Measurements from ENCODE around the gene PIM1.
A peak's percentile ranks its signal among the peaks of the same experiment; 100 is the strongest.
"Not testable (repeated sequence)": the region's sequence is repeated elsewhere in the genome, so short reads cannot be mapped to it uniquely, and the experiment has no call there.

The PIM1 gene

DNA sequence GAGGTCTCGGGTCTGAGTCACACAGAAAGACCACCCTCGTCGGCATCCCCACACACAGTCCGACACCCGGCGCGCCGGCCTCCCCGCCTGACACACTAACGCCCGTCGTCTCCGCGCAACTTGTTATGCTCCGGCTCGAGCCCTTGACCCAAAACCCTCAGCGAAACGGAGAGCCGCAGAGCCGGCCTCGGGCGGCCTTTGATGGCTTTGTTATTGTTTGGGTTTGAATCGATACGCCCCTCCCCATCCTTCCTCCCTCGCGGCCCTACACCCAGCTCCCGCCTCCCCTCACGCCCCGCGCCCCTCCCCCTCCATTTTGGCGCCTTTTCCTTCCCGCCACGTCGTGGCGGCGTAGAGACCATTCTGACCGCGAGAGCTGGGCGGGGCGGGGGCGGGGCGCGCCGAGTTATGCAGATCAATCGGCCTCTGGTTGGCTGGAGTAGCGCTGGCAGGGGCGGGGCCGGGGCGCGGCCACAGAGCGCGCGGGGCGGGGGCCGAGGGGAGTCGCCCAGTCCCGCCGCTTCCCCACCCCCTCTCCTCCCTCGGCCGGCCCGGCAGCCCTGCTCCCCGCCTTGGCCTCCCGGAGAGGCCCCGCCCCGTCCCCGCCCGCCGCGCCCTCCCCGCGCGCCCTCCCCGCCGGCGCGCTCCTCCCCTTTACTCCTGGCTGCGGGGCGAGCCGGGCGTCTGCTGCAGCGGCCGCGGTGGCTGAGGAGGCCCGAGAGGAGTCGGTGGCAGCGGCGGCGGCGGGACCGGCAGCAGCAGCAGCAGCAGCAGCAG lies at the start of gene PIM1:
TSS of gene PIM1 (plus strand) at position 657 of the 777 bp plus-strand sequence. CDS start 424 bp downstream, outside the sequence.
- peak; percentile 97 to 99 for DNase-seq (ENCODE audit: low read depth in 2 of 2)

DNA sequence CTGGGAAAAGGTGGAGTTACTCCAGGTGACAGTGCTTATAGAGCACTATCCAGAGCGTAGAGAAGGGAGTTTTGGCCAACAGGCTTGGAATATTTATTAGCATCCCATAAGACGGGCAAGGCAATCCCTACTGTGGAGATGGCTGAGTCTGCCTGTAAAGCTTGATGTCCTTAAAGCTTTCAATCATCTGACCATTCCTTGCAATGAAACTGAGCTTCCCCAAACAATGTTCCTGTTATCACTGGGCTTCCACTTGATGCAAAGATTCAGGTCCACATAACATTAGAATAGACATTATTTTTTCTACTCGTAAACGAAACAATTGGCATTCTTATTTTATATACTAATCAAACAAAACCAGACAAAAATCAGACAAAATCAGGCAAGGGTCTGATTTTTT lies 48.4 kb upstream of the PIM1 start:
- no peak for DNase-seq (ENCODE audit: low read depth in 2 of 2)

DNA sequence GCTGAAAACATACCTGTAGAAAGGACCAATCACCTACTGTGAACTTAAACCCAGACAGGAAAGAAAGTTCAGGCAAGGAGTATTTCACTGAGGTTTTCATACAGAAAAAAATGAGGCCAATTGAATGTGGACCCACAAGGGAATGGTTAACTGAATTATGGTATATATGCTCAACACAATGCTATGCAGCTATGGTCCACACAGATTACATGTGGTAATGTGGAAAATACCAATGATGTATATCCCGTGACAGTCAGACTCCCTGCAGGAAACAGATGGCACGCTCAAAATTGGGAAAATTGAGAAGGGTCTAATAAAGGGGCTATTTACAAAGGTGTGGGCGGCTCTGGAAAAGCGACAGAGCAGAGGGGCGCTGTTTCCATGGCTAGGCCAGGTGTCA lies 47.1 kb upstream of the PIM1 start:
- DNase-seq (ENCODE audit: low read depth in 2 of 2), result no peak

DNA sequence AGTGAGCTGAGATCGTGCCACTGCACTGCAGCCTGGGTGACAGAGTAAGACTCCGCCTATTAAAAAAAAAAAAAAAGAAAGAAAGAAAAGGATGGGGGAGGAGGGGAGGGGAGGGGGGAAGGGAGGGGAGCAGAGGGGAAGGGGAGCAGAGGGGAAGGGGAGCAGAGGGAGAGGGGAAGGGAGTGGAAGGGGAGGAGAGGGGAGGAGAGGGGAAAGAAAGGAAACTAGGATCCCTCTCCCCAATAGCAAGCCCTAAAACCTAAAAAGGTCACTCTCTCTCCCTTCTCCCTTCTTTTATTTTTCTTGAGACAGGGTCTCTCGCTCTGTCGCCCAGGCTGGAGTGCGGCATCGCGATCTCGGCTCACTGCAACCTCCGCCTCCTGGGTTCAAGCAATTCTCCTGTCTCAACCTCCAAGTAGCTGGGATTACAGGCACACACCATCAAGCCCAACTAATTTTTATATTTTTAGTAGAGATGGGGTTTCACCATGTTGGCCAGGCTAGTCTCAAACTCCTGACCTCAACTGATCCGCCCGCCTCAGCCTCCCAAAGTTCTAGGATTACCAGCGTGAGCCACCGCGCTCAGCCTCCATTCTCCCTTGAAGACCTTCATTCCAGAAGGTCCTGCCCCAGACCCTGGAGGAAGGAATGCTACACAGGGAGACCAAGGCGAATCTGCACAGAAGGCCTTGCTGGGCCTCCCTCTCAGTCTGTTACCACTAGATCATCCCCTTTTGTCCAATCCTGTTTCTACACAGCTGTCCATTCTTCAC lies 45.8 kb upstream of the PIM1 start:
- DNase-seq (ENCODE audit: low read depth in 2 of 2), result no peak

DNA sequence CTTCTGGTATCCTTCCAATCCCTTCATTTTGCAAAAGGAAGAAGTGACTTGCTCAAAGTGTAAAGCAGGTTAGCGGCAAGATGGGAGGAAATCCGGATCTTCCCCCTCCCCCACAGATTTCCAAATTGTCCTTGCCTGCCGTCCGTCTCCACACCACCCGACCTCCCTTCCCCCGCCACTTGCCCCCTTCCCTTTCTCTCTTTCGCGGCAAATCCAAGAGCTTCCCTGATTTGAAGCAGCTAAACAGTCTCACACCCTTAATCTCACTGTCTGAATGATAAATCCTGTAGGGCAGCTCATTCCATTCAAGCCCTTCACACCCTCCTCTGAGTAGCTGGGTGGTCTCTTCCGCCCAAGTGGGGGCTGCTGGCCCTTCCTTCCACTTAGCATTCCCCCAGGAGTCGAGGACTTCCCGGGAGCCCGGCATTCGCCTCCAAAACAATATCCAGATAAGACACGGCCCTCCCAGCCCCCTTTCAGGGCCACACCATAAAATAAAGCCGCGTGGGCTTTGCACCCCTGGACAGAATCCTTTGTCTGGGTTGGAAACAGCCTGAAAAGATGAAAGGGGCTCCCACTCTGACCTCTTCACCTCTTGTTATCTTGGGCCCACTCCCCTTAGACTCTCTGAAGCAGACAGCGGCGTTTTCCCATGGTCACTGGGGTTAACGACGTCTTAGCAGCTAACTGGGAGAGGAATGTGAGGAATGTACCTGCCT lies 44.0 kb upstream of the PIM1 start:
- no peak for DNase-seq (ENCODE audit: low read depth in 2 of 2)

DNA sequence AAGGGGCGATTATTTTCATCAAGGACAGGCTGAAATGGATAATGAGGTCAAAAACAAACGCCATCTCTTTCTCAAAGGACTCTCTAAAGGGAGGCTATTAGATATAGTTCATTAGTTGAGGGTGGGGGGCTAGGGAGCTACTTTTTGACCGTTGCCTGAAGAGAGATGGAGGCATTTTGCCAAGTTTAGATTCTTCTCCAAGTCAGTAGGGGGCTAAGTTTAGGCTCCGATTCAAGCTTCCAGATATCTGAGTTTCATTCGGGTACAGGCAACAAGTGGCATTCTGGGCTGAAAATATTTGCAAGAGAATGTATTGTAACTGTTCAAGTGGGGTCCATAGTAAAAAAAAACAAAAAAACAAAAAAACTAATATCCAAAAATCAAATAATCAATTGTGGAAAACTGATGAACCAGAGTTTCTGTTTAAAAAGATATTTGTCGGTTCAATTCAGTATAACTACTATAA lies 43.4 kb upstream of the PIM1 start:
- DNase-seq (ENCODE audit: low read depth in 2 of 2), result no peak

DNA sequence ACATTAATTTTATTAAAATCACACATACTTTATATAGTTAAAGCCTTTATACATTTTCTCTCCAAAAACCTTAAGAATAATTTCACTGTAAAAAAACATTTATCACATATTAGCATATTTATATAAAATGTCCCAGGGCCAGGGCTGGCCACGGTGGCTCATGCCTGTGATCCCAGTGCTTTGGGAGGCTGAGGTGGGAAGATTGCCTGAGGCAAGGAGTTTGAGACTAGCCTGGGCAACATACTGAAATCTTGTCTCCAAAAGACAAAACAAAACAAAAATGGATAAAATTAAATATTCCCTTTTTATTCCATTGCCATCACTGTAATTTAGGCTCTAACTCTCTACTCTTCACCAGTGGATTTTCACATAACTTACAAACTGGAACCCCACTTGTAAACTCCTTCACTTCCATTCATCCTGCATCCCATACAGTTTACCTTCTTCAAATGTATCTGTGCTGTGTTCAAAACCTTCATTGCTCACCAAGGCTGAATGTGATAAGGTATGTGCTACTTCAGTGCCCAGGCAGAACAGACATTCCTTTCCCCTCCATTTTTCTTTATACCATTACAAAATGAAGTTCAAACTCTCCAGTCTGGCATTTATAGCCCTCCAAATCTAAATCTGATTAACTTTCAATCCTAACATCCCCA lies 42.9 kb upstream of the PIM1 start:
- no peak for DNase-seq (ENCODE audit: low read depth in 2 of 2)

DNA sequence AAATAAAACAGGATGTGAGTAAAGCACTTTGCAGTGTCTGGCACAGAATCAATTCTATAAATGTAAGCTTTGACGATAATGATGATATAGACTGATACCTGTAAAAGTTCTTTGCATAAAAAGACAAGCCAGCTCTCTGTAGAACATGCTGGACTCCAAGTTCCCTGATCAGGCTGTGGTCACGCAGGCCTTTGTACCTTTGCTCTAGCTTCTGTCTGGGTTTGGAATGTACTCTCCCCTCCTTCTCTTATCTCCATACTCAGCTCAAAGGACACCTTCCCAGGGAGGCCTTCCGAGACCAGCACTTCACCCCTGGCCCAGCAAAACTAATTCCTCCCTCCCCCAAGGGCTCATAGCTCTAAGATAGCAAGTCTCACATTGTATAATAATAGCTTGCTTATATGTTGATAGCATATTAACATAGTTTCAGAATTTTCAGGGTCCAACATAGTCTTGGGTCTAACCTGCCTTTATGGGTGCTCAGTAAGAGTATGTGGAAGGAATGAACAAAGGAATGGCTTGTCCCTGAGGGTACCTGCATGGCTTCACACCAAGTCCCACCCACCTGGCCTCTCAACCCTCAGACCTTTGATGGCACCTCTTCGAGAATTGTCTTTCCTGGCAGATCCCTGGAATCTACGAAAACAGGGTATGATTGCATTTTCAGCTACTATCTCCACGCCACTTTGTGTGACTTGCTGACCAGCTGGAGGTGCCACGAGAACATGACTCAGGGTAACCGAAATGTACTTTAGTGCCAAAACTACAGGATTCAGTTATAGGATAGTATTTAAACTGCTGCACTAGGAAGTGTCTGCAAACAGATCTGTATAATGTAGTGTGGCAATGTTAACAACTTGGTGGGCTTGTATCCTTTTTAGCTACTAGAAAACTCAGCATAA lies 41.7 kb upstream of the PIM1 start:
- no peak for DNase-seq (ENCODE audit: low read depth in 2 of 2)

DNA sequence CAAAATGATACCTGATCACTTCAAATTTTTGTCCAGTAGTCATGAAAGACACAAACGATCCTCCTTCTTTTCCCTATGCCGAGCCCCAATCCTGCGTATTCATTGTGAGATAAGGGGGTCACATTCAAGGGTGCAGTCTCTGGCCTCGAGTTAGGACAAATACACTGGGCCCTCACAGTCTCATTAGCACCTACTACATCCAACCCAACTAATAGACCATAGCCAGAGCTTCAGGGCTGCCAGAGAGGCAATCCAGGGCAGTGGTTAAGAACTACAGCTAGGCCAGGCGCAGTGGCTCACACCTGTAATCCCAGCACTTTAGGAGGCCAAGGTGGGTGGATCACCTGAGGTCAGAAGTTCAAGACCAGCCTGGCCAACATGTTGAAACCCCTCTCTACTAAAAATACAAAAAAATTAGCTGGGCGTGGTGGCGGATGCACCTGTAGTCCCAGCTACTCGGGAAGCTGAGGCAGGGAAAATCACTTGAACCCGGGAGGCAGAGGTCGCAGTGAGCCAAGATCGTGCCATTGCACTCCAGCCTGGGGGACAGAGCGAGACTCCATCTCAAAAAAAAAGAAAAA lies 41.0 kb upstream of the PIM1 start:
- DNase-seq (ENCODE audit: low read depth in 2 of 2), result not testable (repeated sequence)

DNA sequence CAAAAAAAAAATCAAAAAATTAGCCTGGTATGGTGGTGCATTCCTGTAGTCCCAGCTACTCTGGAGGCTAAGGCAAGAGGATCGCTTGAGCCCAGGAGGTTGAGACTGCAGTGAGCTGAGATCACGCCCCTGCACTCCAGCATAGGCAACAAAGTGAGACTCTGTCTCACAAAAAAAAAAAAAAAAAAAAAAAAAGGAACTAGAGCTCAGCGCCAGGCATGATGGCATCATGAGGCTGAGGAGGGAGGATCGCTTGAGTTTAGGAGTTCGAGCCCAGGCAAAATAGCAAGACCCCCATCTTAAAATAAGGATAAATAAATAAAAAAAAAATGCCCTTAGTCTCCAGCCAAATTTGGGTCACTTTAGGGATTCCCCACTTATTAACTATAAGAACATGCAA lies 40.4 kb upstream of the PIM1 start:
- DNase-seq (ENCODE audit: low read depth in 2 of 2), result no peak

DNA sequence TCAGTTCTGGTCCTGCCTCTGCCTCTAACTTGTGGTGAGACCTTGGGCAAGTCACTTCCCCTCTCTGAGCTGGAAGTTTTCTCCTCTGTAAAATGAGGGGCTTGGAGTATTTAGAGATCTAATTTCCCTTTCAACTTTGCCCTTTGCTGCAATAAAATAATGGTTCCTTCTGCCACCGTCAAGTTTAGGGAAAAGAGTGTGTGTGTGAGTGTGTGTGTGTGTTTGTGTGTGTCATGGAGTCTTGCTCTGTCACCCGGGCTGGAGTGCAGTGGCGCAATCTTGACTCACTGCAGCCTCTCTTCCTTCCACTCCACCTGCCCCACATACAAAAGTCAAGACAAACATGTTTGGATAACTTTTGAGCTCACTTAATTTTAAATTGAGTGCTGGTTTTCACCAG lies 39.2 kb upstream of the PIM1 start:
- no peak for DNase-seq (ENCODE audit: low read depth in 2 of 2)

DNA sequence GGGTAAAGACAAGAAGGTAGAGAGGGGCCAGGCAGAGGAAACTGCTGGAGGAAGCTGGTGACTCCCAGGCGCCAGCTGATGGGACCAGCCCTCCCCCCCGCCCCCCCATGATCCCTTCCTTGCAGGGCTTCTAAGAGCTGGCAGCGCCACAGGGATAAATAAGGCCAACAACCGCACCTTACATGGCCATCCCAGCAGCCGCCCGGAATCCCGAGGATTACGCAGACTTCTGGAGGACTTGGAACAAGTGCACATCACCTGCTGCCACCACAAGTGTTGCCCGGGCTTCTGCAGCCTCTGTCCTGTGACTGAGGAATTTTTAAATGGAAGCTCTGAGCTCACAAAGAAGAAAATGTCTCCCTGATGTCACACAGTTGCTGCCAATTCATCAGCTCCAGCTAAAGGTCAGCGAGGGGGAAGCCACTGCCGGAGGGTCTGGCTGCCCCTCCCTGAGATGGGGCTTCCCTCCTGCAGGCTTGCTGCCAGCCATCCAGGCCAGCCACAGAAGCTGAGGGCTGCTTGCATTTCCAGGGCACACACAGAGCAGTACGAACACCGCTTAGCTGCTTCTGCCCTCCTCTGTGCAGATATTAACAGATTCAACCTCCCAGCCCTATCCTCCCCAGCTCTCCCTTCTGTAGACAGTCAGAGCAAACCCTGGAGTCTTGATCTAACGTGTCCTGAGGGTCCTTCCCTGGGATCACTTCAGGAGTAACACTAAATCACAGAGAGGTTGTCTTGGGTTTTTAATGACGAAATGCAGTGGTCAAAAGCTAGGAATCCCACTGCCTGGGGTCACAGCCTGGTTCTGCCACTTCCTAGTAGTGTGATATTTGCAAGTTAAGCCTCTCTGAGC lies 38.6 kb upstream of the PIM1 start:
- DNase-seq (ENCODE audit: low read depth in 2 of 2), result no peak

DNA sequence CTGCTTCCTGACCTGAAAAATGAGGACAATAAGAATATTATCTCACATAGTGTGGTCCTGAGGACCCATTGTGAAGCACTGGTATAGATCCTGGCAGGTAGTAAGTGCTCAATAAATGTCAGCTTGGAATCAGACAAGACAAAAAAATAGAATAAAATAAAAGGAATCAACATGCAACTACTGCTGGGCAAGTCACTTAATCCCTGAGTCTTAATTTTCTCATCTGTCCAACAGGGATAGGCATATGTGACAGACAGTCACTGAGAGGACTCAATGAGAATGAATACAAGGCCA lies 38.0 kb upstream of the PIM1 start:
- no peak for DNase-seq (ENCODE audit: low read depth in 2 of 2)

DNA sequence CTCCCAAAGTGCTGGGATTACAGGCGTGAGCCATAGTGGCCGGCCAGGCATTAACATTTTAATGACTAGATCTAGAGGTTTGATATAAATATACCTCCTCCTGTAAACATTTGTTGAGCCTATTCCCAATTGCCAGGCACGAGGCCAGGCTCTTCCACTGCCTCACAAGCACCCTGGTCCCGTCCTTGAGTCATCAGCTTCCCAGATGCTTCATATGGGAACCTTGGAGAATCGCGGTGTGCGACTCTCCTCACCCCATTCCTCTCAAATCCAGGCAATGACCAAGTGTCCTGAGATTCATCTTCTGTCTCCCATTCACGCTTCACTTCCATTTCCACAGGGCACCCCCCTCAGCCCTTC lies 35.9 kb upstream of the PIM1 start:
- no peak for DNase-seq (ENCODE audit: low read depth in 2 of 2)

DNA sequence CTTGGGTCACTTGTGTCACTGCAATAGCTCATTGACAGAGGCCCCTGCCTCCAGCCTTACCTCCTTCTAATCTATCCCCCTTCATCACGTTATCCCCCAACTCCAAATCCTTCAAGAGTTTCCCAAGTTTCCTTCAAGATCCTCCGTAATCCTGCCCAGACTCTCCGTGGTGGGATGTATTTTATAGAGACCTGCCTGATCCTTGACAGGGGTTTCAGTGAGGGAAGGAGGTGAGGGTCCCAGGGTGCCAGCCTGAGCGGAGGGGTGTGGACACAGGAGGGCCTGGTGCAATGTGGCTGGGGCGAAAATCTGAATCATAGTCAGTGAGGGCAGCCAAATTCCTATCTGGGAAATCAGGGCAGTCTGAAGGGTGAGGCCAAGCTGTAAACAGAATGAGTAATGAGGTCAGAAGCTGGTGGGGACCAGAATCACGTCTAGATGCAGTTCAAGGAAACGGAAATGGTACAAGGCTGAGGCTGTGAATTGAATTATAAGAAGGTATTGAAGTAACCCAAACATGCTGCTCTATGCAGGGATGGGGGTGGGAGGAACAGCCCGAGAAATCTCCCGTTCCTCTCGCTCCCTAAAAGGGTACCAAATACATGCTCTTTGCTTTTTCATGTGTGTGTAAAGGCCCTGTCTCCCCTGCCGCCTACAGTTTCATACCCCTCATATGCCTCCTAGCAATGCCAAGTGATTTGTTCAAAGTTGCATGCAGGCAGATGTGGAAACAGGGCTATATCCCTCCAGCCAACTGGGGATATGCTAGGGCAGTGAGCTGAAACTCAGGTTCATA lies 35.4 kb upstream of the PIM1 start:
- no peak for DNase-seq (ENCODE audit: low read depth in 2 of 2)

DNA sequence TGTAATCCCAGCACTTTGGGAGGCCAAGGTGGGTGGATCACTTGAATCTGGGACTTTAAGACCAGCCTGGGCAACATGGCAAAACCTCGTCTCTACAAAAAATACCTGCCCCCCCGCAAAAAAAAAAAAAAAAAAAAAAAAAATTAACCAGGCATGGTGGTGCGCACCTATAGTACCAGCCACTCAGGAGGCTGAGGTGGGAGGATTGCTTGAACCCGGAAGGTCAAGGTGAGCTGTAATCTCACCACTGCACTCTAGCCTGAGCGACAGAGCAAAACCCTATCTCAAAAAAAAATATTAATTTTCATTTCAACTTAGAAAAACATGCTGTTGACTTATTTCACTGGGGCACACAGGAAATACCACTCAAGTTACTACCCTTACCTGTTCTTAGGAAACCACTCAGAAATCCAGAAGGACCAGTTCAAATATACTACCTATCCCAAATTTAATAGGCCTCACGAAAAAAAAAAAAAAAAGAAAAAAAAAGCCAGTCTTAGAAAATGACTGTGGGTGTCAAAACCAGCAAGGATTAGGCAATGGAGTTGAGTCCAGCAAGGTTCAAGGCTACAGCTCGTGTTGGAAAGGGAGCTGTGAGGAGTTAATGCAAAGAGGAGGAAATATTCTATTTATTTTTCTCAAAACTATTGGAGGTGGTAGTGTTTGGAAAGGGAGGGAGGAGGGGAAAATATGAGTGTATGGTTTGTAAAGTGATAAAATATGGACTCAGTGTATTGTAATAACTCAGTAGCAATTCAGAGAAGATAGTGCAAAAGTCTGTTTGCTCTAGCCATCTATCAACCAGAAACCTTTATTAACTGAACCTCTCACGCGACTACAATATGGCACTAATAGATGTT lies 33.9 kb upstream of the PIM1 start:
- no peak for DNase-seq (ENCODE audit: low read depth in 2 of 2)

DNA sequence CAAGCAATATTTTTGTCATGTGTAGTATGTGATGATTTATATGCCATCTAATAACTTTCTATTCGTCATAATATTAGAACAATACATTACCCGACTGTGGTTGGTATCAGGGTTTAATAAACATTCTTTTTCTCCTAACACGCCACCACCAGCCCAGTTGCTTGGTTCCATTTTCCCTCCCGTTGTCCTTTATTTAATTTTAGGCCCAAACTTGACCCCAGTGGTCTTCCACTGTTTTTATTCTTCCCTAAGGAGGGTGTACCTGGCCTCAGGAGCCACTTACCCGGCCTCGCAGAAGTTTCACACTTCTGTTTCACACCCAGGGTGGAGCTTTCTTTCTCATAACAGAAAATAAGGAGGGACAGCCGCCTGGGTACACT lies 33.1 kb upstream of the PIM1 start:
- no peak for DNase-seq (ENCODE audit: low read depth in 2 of 2)

All from stimulated activated CD8-positive, alpha-beta memory T cell treated with anti-CD3 and anti-CD28 coated beads, Interleukin-15, amount 100 ng/mL, for 4 hours (primary cell).